Stimulated activated CD4-positive, alpha-beta T cell treated with anti-CD3 and anti-CD28 coated beads, Interleukin-1b, Interleukin-23, amount 100 ng/mL, for 1 hour (primary cell): ENCODE data around the gene HGFAC.
"Not testable (repeated sequence)": the region's sequence is repeated elsewhere in the genome, so short reads cannot be mapped to it uniquely, and the experiment has no call there.

Source experiments
- DNase-seq, 2 donors: peaks; one replicate each; pipeline ENCODE4 v3.0.0-alpha.2; 2020; ENCODE audit warnings: low read depth in 2 of 2

HGFAC gene

DNA sequence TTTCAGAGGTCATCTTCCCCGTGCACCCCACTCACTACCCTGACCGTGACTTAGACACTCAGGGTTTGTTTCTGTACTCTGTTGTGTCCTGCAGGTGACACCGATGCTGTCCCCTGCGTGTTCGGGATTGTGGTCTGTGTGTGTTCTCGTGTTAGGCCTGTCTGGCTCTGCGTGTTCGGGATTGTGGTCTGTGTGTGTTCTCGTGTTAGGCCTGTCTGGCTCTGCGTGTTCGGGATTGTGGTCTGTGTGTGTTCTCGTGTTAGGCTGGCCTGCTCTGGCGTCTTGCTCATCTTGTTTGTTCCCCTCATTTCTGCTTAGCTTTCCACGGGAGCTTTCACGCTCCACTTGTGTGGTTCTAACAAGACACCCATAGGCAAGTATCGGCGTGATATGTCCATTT, 30.6 kb upstream of the HGFAC start:
- DNase-seq, result not testable (repeated sequence)

GRCh38 chr4:3411676-3412075, 30.1 kb upstream of the HGFAC start:
- no peak for DNase-seq

DNA sequence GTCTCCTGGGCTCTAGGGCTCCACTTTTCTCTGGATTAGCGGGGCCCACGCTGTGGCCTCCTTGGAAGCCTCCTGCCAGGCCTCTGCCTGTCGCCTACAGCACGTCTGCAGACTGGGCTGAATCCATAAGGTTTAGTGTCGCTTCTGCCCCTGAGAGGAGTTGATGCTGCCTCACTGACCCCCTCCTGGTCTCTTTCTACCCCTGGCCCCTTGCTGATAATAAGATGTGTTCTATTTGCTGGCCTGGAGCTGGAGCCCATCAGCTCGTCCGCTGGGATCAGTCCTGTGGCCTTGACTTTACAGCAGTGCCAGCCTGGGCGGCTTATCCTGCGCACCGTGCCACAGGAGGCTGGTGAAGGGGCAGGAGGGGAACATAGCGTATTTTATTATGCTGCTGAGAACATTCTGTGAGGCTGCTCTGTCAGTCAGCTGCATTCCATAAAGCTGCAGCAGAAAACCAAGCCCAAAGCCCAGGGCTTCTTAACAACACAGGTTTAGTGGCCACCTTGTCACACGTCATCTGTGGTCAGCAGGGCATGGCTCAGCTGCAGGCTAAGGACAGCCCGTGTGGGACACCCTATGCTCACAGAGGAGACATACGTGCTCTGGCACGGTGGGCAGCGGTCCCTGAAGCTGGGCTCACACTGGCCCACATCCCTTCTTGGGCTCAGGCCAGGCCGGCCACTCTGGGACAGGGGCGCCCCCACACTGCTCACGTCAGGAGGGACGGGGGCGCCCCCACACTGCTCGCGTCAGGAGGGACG, 29.3 kb upstream of the HGFAC start:
- DNase-seq, result no peak

GRCh38 chr4:3413217-3413671, 28.5 kb upstream of the HGFAC start:
- DNase-seq, result no peak

DNA sequence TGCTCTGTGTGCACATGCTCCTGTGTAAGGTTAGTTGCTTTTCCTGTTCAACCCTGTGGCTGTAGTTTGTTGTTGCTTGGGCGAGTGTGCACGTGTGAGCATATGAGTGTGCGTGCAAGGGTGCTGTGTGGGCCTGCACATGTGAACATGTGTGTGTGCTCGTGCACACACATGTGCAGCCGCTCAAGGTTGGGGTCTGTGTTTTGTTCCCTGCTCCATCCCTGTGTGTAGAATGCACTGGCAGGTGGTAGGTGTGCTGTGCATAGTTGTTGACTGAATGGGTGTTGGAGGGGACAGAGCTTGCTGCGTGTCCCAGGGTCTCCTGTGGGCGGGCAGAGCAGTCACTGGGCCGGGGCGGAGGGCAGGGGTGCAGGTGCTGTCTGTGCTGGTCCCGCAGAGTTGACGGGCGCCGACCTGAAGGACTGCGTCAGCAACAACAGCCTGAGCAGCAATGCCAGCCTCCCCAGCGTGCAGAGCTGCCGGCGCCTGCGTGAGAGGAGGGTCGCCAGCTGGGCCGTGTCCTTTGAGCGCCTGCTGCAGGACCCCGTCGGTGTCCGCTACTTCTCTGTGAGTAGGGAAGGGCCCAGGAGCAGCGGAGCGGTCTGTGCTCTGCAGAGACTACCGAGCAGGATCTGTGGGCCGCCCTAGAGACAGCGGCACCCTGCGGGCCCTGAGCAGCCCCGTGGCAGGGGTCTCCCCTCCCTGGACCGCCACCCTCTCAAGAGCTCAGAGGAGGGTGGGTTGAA, 27.9 kb upstream of the HGFAC start:
- no peak for DNase-seq

- no peak for DNase-seq
These were observed 27.1 kb upstream of the HGFAC start for GRCh38 chr4:3414421-3415279.

- no peak for DNase-seq
These were observed 26.2 kb upstream of the HGFAC start for GRCh38 chr4:3415471-3416141.

DNA sequence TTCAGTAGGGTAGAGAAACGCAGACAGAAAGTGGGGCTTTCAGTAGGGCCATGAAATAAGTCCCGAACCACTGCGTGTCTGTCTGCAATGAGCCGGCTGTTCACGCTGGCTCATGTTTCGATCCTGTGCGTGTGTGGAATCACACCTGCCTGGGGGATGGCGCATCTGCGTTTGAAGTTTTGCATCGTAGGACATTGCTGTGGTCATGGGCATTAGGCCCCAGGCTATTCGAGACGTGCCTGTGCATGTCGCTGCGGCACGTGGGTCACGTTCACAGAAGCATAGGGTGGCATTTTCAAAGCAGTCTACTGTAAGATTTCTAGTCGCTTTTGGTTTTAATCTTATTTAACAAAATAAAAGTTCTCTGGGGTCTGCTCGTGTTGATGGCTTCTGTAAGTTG, 25.5 kb upstream of the HGFAC start:
- DNase-seq, result no peak

DNA sequence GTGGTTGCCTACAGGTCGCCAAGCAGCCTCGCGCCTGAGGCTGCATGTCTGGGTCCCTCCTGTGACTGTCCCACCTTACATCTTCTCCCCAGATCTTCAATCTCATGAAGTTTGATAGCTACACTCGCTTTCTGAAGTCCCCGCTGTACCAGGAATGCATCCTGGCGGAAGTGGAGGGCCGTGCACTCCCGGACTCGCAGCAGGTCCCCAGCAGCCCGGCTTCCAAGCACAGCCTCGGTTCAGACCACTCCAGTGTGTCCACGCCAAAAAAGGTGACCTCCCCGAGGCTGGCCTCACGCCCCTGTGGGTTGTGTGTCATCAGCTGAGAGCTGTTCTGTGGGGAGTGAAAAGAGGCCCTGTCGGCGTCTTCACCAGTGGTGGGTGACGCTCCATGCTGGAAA, 24.9 kb upstream of the HGFAC start:
- no peak for DNase-seq

DNA sequence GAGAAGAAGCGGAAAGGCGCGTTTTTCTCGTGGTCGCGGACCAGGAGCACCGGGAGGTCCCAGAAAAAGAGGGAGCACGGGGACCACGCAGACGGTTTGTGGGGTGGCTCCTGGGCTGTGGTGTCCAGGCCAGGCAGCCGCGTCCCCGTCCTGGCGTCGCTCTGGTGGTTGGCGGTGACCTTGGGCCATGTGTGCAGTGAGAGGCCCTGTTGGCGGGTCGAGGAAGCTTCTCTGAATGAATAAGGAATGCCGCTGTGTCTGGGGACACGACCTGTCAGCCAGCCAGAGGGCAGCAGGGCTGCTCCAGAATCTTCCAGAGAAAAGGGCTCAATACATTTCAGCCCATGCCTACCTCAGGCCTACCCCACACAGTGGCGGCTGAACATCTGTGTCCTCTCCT, 24.3 kb upstream of the HGFAC start:
- DNase-seq, result no peak

- DNase-seq, result no peak
These were observed 23.6 kb upstream of the HGFAC start for GRCh38 chr4:3418029-3418762.

- DNase-seq, result no peak
These were observed 21.7 kb upstream of the HGFAC start for GRCh38 chr4:3419836-3420605.

DNA sequence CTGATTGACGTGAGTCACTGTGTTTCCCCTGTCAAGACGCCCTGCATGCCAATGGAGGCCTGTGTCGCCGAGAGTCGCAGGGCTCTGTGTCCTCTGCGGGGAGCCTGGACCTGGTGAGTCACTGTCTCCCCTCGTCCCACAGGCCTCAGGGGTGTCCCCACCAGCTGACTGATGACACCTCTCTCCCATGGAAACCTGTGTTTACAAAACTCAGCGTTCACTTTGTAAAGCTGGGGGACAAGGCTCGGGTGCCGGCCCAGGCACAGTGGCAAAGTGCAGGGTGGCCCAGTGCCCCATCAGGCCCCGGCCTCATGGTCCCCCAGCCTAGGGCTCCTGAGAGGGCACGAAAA, 21.2 kb upstream of the HGFAC start:
- no peak for DNase-seq

DNA sequence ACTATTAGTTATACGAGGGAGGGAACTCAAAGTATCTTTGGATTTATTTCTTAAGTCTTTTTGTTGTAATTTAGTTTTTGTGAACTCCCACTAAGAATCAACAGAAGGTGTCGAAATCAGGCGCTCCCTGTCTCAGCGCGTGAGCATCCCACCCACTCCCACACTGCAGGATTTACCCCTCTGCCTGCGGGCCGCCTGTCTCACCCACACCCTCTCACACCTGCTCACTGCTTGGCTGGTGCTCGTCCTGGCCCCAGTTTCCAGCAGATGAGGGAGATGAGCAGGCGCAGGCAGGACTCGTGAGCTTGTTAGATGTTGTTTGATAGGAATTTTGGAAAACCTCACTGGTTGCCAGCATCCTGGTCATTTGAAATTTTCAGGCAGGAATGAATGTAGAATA, 20.8 kb upstream of the HGFAC start:
- DNase-seq, result no peak

- DNase-seq, result no peak
These were observed 20.3 kb upstream of the HGFAC start for GRCh38 chr4:3421470-3421869.

- no peak for DNase-seq
These were observed 19.4 kb upstream of the HGFAC start for GRCh38 chr4:3422241-3422801.

DNA sequence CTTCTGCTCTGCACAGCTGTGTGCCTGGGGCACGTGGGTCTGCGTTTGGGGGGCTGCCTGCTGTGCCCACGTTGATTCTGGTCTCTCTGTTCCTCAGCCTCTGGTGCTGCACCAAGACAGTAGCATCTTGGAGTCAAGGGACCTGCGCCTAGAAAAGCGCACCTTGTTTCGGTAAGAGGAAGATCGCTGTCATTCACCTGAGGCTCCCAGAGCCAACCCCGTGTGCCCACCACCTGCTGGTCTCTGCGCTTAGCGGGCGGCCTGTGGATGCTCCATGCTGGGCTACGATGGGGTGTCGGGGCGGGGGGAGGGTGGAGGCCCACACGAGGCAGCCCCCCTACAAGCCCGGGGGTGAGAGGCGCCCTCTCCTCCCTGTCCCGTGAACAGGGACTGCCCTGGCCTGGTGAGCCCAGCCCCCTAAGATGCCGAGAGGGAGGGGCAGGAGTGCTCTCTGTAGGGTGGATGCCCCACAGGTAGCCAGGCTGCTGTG, 18.9 kb upstream of the HGFAC start:
- no peak for DNase-seq

DNA sequence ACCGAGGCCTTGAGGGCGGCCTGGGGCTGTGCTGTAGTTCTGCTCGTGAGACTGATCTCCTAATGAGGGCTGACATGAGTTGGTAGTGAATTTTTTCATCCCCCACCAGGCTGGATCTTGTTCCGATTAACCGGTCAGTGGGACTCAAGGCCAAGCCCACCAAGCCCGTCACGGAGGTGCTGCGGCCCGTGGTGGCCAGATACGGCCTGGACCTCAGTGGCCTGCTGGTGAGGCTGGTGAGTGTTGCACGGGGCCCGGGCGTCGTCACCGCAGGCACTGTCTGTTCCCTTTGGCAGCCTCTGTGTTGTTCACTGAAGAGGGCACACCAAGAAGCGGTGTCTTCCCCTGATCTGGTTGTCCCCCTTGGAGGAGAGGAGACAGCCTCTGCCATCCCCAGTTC, 18.4 kb upstream of the HGFAC start:
- DNase-seq, result no peak

DNA sequence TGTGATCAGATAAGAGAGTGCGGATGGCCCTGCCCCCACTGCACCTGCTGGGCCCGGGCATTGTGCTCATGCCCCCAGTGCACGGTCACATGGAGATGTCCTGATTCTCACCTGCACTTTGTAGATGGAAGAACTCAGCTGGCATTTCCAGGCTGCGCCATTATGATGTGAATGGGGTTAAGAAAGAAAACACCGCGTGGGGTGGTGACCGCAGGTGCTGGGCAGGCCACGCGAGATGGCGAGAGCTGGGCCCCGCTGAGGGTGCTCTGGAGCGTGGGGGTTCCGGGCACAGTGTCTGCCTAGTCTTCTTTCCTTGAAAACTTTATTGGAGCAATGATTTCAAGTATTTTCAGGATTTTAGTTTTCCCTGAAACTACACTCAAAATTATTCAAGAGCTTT, 17.8 kb upstream of the HGFAC start:
- DNase-seq, result no peak

- no peak for DNase-seq
These were observed 17.2 kb upstream of the HGFAC start for GRCh38 chr4:3424522-3425095.
